Bronchial epithelial cell (primary cell): ENCODE data around the gene ROBO4. TPM values are rescaled to one million over a fixed set of nuclear protein-coding genes. Genes with fewer than 3 reads are reported as not detected.

Experiments
- DNase-seq: peaks from one replicate; pipeline ENCODE4 v3.0.0-alpha.2; 2010; ENCODE audit warnings: low read depth
- FAIRE-seq: peaks from 2 replicates; lab custom pipeline; 2011; peaks lifted over from hg19 to GRCh38; lab: Jason Lieb, UNC
- H3K27me3 ChIP-seq: 2 replicates; pipeline ENCODE4 v1.5.1; 2011; ENCODE audit warnings: low read length; ENCODE audit not compliant: control insufficient read depth, insufficient read depth
- H3K36me3 ChIP-seq: 2 replicates; pipeline ENCODE4 v1.5.1; 2011; ENCODE audit warnings: low read length; ENCODE audit not compliant: control insufficient read depth, insufficient read depth
- H3K4me3 ChIP-seq: 2 replicates; pipeline ENCODE4 v1.5.1; 2011; ENCODE audit warnings: mild to moderate bottlenecking, low read depth, low read length, control low read depth
- CTCF ChIP-seq: IDR thresholded peaks from 2 replicates; pipeline ENCODE4 v1.5.1; 2011; ENCODE audit warnings: mild to moderate bottlenecking, moderate library complexity, low read length, control low read depth, inconsistent platforms; ENCODE audit not compliant: insufficient read depth, severe bottlenecking
- total RNA-seq: library from RNA; depleted of rRNA; stranded (reverse); fragments of >200 nt; gene quantifications from 2 replicates; pipeline ENCODE4 v1.2.1, GENCODE V29; 2014

ROBO4 gene
- total RNA-seq, 1 donor from 2014 or later, result not detected

GRCh38 chr11:124891373-124891861, 6.2 kb downstream of the ROBO4 start:
- DNase-seq (no peak), FAIRE-seq (no peak)
- Histone ChIP-seq H3K27me3 (no peaks in the 10 kb centered on the region), H3K4me3 (no peak overlapping the region), H3K36me3 (no peaks in the 10 kb centered on the region)
- TF ChIP-seq CTCF, result no peak

- TF ChIP-seq CTCF, result no peak
- no peak overlapping the region for H3K4me3 ChIP-seq
- DNase-seq, result no peak
- H3K27me3 ChIP-seq, result no peaks in the 10 kb centered on the region
- no peaks in the 10 kb centered on the region for H3K36me3 ChIP-seq
- FAIRE-seq, result no peak
Measured at GRCh38 chr11:124890683-124891372, 6.8 kb downstream of the ROBO4 start.

- FAIRE-seq, result no peak
- no peak for TF ChIP-seq CTCF
- no peak for DNase-seq
- no peaks in the 10 kb centered on the region for H3K36me3 ChIP-seq
- H3K27me3 ChIP-seq, result no peaks in the 10 kb centered on the region
- no peak overlapping the region for H3K4me3 ChIP-seq
Measured at GRCh38 chr11:124890151-124890550, 7.5 kb downstream of the ROBO4 start.

GRCh38 chr11:124889191-124890091, 8.2 kb downstream of the ROBO4 start:
- FAIRE-seq, result no peak
- DNase-seq, result no peak
- H3K4me3 ChIP-seq, result no peak overlapping the region
- H3K36me3 ChIP-seq, result no peaks in the 10 kb centered on the region
- TF ChIP-seq CTCF, result no peak
- no peaks in the 10 kb centered on the region for H3K27me3 ChIP-seq

- TF ChIP-seq CTCF, result no peak
- DNase-seq (no peak), FAIRE-seq (no peak)
- H3K36me3 ChIP-seq, result no peaks in the 10 kb centered on the region
- H3K4me3 ChIP-seq, result no peak overlapping the region
- H3K27me3 ChIP-seq, result no peaks in the 10 kb centered on the region
Measured at GRCh38 chr11:124887667-124888013, 10.0 kb downstream of the ROBO4 start.
